ENCODE measurements around the gene RNF151.
"Not testable (repeated sequence)": the region's sequence is repeated elsewhere in the genome, so short reads cannot be mapped to it uniquely, and the experiment has no call there.

Gene RNF151

GRCh38 chr16:1918351-1919326 lies 48.0 kb upstream of the RNF151 start, which contains the start of gene HS3ST6:
Gene HS3ST6 (minus strand): TSS chr16:1918415. CDS start chr16:1918323, 92 bp downstream.
- Histone ChIP-seq H3K9ac (ENCODE audit: low read length) (no peak within 1 kb of the TSS), H3K4me1 (ENCODE audit: low read length) (no peaks in the 10 kb centered on the region), H4K20me1 (ENCODE audit: insufficient read depth, low read length) (no peaks in the 10 kb centered on the region), H3K4me3 (ENCODE audit: low read length) (no peak within 1 kb of the TSS), H3F3A (ENCODE audit: insufficient read depth, low read length) (no peaks in the 10 kb centered on the region), H3K79me2 (ENCODE audit: low read length) (no peaks in the 10 kb centered on the region), H3K36me3 (replicated peaks; ENCODE audit: insufficient read depth, low read length) (no peaks in the 10 kb centered on the region), H3K4me2 (ENCODE audit: low read depth, low read length) (no peak within 1 kb of the TSS), H3K27ac (ENCODE audit: low read length) (no peak within 1 kb of the TSS), H3K27me3 (replicated peaks; ENCODE audit: insufficient read depth, low read length) (peaks cover 85% of the 10 kb centered on the region), H3K9me2 (replicated peaks; ENCODE audit: insufficient read depth, low read length) (no peaks in the 10 kb centered on the region), H2AFZ (ENCODE audit: low read length) (no peak within 1 kb of the TSS), H3K9me3 (replicated peaks; ENCODE audit: insufficient read depth, low read length) (no peaks in the 10 kb centered on the region)
- no peak for TF ChIP-seq EZH2 (optimal IDR thresholded peaks at IDR 0.05; ENCODE audit: low read depth, low read length)
- TF ChIP-seq EZH2phosphoT487 (IDR thresholded peaks at IDR 0.05; ENCODE audit: low read length): no peak
- no peak for TF ChIP-seq CTCF (IDR thresholded peaks at IDR 0.05; ENCODE audit: low read length)
- no peak for DNase-seq

GRCh38 chr16:1919327-1919998 lies 47.2 kb upstream of the RNF151 start:
- no peaks in the 10 kb centered on the region for H3K9me2 ChIP-seq (replicated peaks; ENCODE audit: insufficient read depth, low read length)
- H3K79me2 ChIP-seq (ENCODE audit: low read length): no peaks in the 10 kb centered on the region
- H3K4me2 ChIP-seq (ENCODE audit: low read depth, low read length): no peak overlapping the region
- no peaks in the 10 kb centered on the region for H3K36me3 ChIP-seq (replicated peaks; ENCODE audit: insufficient read depth, low read length)
- H3K27ac ChIP-seq (ENCODE audit: low read length): no peak overlapping the region
- no peaks in the 10 kb centered on the region for H3K9me3 ChIP-seq (replicated peaks; ENCODE audit: insufficient read depth, low read length)
- H3K4me3 ChIP-seq (ENCODE audit: low read length): no peak overlapping the region
- H3K4me1 ChIP-seq (ENCODE audit: low read length): no peaks in the 10 kb centered on the region
- H3K9ac ChIP-seq (ENCODE audit: low read length): no peak overlapping the region
- DNase-seq: no peak
- H4K20me1 ChIP-seq (ENCODE audit: insufficient read depth, low read length): no peaks in the 10 kb centered on the region
- TF ChIP-seq CTCF (IDR thresholded peaks at IDR 0.05; ENCODE audit: low read length) (no peak), EZH2phosphoT487 (IDR thresholded peaks at IDR 0.05; ENCODE audit: low read length) (no peak), EZH2 (optimal IDR thresholded peaks at IDR 0.05; ENCODE audit: low read depth, low read length) (no peak)
- no peaks in the 10 kb centered on the region for H3F3A ChIP-seq (ENCODE audit: insufficient read depth, low read length)
- peaks cover 88% of the 10 kb centered on the region for H3K27me3 ChIP-seq (replicated peaks; ENCODE audit: insufficient read depth, low read length)
- H2AFZ ChIP-seq (ENCODE audit: low read length): no peak overlapping the region

GRCh38 chr16:1920122-1920521 lies 46.5 kb upstream of the RNF151 start:
- not testable (repeated sequence) for H3K79me2 ChIP-seq (ENCODE audit: low read length); H3K36me3 ChIP-seq (replicated peaks; ENCODE audit: insufficient read depth, low read length); H3K4me1 ChIP-seq (ENCODE audit: low read length); H3K4me3 ChIP-seq (ENCODE audit: low read length); H4K20me1 ChIP-seq (ENCODE audit: insufficient read depth, low read length); H3K9ac ChIP-seq (ENCODE audit: low read length); DNase-seq; H2AFZ ChIP-seq (ENCODE audit: low read length); H3K9me3 ChIP-seq (replicated peaks; ENCODE audit: insufficient read depth, low read length); H3K27ac ChIP-seq (ENCODE audit: low read length); H3K9me2 ChIP-seq (replicated peaks; ENCODE audit: insufficient read depth, low read length); H3F3A ChIP-seq (ENCODE audit: insufficient read depth, low read length)
- Histone ChIP-seq H3K27me3 (replicated peaks; ENCODE audit: insufficient read depth, low read length) (peaks cover 86% of the 10 kb centered on the region), H3K4me2 (ENCODE audit: low read depth, low read length) (0 out of 2 replicates have a peak overlapping the region, but pooled peaks have one; percentile 66)

All from MM.1S (cell line).